B cell (primary cell): ENCODE data around the gene TTC22. TPM values are rescaled to one million over a fixed set of nuclear protein-coding genes. Genes with fewer than 3 reads are reported as not detected.
"Not testable (repeated sequence)": the region's sequence is repeated elsewhere in the genome, so short reads cannot be mapped to it uniquely, and the experiment has no call there.

Experiments used
- ATAC-seq: fragments of 200-7000 bp; cut with Tn5 transposase; one replicate; pipeline ENCODE4 v1.10.0; 2021; ENCODE audit warnings: low read depth, mild to moderate bottlenecking, moderate number of reproducible peaks, moderate library complexity
- CTCF ChIA-PET: fragments of 350-600 bp; sonication (Branson Sonifier 250); formaldehyde crosslinking; loops from one replicate; lab custom pipeline; 2021; ENCODE audit warnings: antibody characterized with exemption, inconsistent platforms; lab: Charles Lee
- POLR2A ChIA-PET: fragments of 350-600 bp; sonication (Branson Sonifier 250); formaldehyde crosslinking; loops from one replicate; lab custom pipeline; 2021; ENCODE audit warnings: antibody characterized with exemption; lab: Charles Lee
- DNase-seq: peaks from one replicate; pipeline ENCODE4 v3.0.0; 2013
- H2AFZ ChIP-seq: 2 replicates; pipeline ENCODE4 v1.6.1; 2012; ENCODE audit warnings: mild to moderate bottlenecking, low read depth, low read length; ENCODE audit not compliant: insufficient read depth, poor library complexity, severe bottlenecking
- H3K27ac ChIP-seq, 2 donors: 1 replicate in 1 of 2; 2 replicates in 1 of 2; pipeline ENCODE4 v1.5.1; 2012 to 2013; ENCODE audit warnings: low read length in 2 of 2, mild to moderate bottlenecking in 2 of 2, moderate library complexity in 1 of 2
- H3K27me3 ChIP-seq, 4 experiments: fragments of 200-600 bp in 1 of 4; sonication (generic) in 1 of 4; replicated peaks in 1 of 4; 1 replicate in 2 of 4; 2 replicates in 2 of 4; pipeline versions ENCODE4 v1.6.1 to v1.7.0; 2013 to 2016; ENCODE audit warnings: low read length in 3 of 4, mild to moderate bottlenecking in 2 of 4, mixed read lengths in 1 of 4, moderate library complexity in 1 of 4; ENCODE audit not compliant: insufficient read depth in 4 of 4, control insufficient read depth in 3 of 4; ENCODE audit errors: control extremely low read depth in 1 of 4
- H3K36me3 ChIP-seq, 2 experiments: replicated peaks in 1 of 2; 1 replicate in 1 of 2; 2 replicates in 1 of 2; pipeline versions ENCODE4 v1.6.1 to v1.7.1; 2013; ENCODE audit warnings: low read length in 1 of 2; ENCODE audit not compliant: insufficient read depth in 2 of 2, control insufficient read depth in 1 of 2; ENCODE audit errors: control extremely low read depth in 1 of 2, extremely low read depth in 1 of 2
- H3K4me1 ChIP-seq, 2 donors: fragments of 200-600 bp in 1 of 2; sonication (generic) in 1 of 2; 1 replicate in 1 of 2; 2 replicates in 1 of 2; pipeline versions ENCODE4 v1.5.1 to v1.6.1; 2013 to 2017; ENCODE audit warnings: low read length in 2 of 2; ENCODE audit not compliant: control insufficient read depth in 2 of 2, insufficient read depth in 2 of 2
- H3K4me2 ChIP-seq: replicated peaks from 2 replicates; pipeline ENCODE3; 2012; ENCODE audit warnings: mild to moderate bottlenecking, low read depth, low read length; ENCODE audit not compliant: poor library complexity, severe bottlenecking
- H3K4me3 ChIP-seq, 5 experiments: fragments of 200-600 bp in 1 of 5; sonication (generic) in 1 of 5; 1 replicate in 3 of 5; 2 replicates in 2 of 5; pipeline versions ENCODE4 v1.5.1 to v1.7.0; 2011 to 2016; ENCODE audit warnings: low read length in 4 of 5, mild to moderate bottlenecking in 4 of 5, low read depth in 2 of 5, control low read depth in 1 of 5, moderate library complexity in 1 of 5; ENCODE audit not compliant: insufficient read depth in 1 of 5; ENCODE audit errors: control extremely low read depth in 1 of 5, extremely low read depth in 1 of 5
- H3K79me2 ChIP-seq: fragments of 200-600 bp; sonication (generic); one replicate; pipeline ENCODE4 v1.6.0; 2016; ENCODE audit warnings: low read length; ENCODE audit not compliant: control insufficient read depth, insufficient read depth
- H3K9ac ChIP-seq: fragments of 200-600 bp; sonication (generic); 2 replicates; pipeline ENCODE4 v1.6.1; 2017; ENCODE audit warnings: mild to moderate bottlenecking, low read length, moderate library complexity
- H3K9me3 ChIP-seq, 3 donors: one replicate each; pipeline versions ENCODE4 v1.6.1 to v1.7.1; 2013; ENCODE audit warnings: low read length in 2 of 3; ENCODE audit not compliant: control insufficient read depth in 2 of 3, insufficient read depth in 1 of 3; ENCODE audit errors: control extremely low read depth in 1 of 3
- H4K20me1 ChIP-seq: 2 replicates; pipeline ENCODE4 v1.6.0; 2012; ENCODE audit warnings: mild to moderate bottlenecking, low read length; ENCODE audit not compliant: insufficient read depth, control insufficient read depth, poor library complexity, severe bottlenecking
- H3K27ac Mint-ChIP-seq: one replicate; pipeline ENCODE4 v1.8.0; 2021; ENCODE audit warnings: mixed read lengths
- H3K27me3 Mint-ChIP-seq: one replicate; pipeline ENCODE4 v1.8.0; 2021; ENCODE audit warnings: mixed read lengths
- H3K4me1 Mint-ChIP-seq: one replicate; pipeline ENCODE4 v1.8.0; 2021; ENCODE audit warnings: mixed read lengths
- H3K4me3 Mint-ChIP-seq: one replicate; pipeline ENCODE4 v1.8.0; 2021; ENCODE audit warnings: mixed read lengths
- H3K9me3 Mint-ChIP-seq: one replicate; pipeline ENCODE4 v1.8.0; 2022; ENCODE audit warnings: mixed read lengths; ENCODE audit not compliant: insufficient read depth
- CTCF ChIP-seq: fragments of 200-600 bp; IDR thresholded peaks from one replicate; pipeline ENCODE4 v1.8.0; 2022; ENCODE audit warnings: antibody characterized with exemption, mild to moderate bottlenecking
- EZH2 ChIP-seq: IDR thresholded peaks from 2 replicates; pipeline ENCODE4 v1.6.1; 2012; ENCODE audit warnings: borderline replicate concordance, low read depth, mild to moderate bottlenecking, moderate library complexity, low read length; ENCODE audit not compliant: insufficient read depth, poor library complexity, severe bottlenecking
- WGBS: methylation state at CpG from one replicate; pipeline ENCODE4 v1.1.5; 2013; ENCODE audit warnings: missing lambda C conversion rate; ENCODE audit not compliant: insufficient coverage; 5-methylcytosine and 5-hydroxymethylcytosine counted together
- intact Hi-C: fragments of 100-400 bp; cut with micrococcal nuclease; formaldehyde crosslinking; loops from one replicate; pipeline ENCODE4 v1.10.0; 2022
- polyA plus RNA-seq: library from polyadenylated mRNA; depleted of rRNA; stranded (reverse); fragments of >200 nt; gene quantifications from 2 replicates; pipeline ENCODE4 v1.2.3, GENCODE V29; 2012
- total RNA-seq, 2 donors: library from RNA; stranded (reverse); fragments of 120-200 nt in 1 of 2; gene quantifications; 1 replicate in 1 of 2; 2 replicates in 1 of 2; pipeline versions ENCODE4 v1.2.3 to v1.2.4, GENCODE V29; 2013 to 2022

Gene TTC22
- total and polyA plus RNA-seq, 2 donors (not counting 1 experiment from before 2014, with no cell fraction given), result 7.8 to 10.9 TPM

- CTCF ChIA-PET, result no interaction called here
Observed at GRCh38 chr1:54777011-54777410, 24.1 kb downstream of the TTC22 start.

GRCh38 chr1:54775828-54776721, 25.0 kb downstream of the TTC22 start:
- H3K9me3 Mint-ChIP-seq, H3K36me3 ChIP-seq, H3K4me1 Mint-ChIP-seq, H3K4me3 Mint-ChIP-seq, H3K27me3 Mint-ChIP-seq, intact Hi-C loops, H3K4me1 ChIP-seq, DNase-seq, POLR2A ChIA-PET, H3K4me3 ChIP-seq, H3K27ac ChIP-seq, H3K4me2 ChIP-seq, H3K9me3 ChIP-seq, H3K27me3 ChIP-seq, H3K27ac Mint-ChIP-seq, H2AFZ ChIP-seq, H3K9ac ChIP-seq, H4K20me1 ChIP-seq, H3K79me2 ChIP-seq, ATAC-seq, CTCF ChIA-PET: not testable (repeated sequence)
- whole genome bisulfite sequencing, result no CpG with 5 or more reads among the region's 16 CpGs

More at GRCh38 chr1:54777011-54777410, 24.1 kb downstream of the TTC22 start:
- POLR2A ChIA-PET, result no interaction called here
- Histone ChIP-seq H3K79me2 (no peaks in the 10 kb centered on the region), H3K4me1 (no peaks in the 10 kb centered on the region), H4K20me1 (no peaks in the 10 kb centered on the region), H2AFZ (no peak overlapping the region), H3K9ac (no peak overlapping the region), H3K9me3 (peaks cover 0 to 3% (median 0%) of the 10 kb centered on the region in 3 donors), H3K4me3 (no peak overlapping the region), H3K27ac (no peak overlapping the region), H3K4me2 (no peak overlapping the region), H3K36me3 (no peaks in the 10 kb centered on the region), H3K27me3 (no peaks in the 10 kb centered on the region)
- ATAC-seq (no peak), DNase-seq (no peak)
- no peak overlapping the region for H3K4me3 Mint-ChIP-seq
- H3K4me1 Mint-ChIP-seq, result no peaks in the 10 kb centered on the region
- 95% methylated on average over 4 of the region's 4 CpGs for WGBS
- TF ChIP-seq CTCF (no peak), EZH2 (no peak)
- intact Hi-C loops, result no loop called here
- H3K9me3 Mint-ChIP-seq, result no peaks in the 10 kb centered on the region
- H3K27me3 Mint-ChIP-seq, result peaks cover 4% of the 10 kb centered on the region
- H3K27ac Mint-ChIP-seq, result no peak overlapping the region
